NB4 (cell line): ENCODE data around the gene MRPL10.

ENCODE experiments used
- CTCF ChIP-seq: IDR thresholded peaks from one replicate; pipeline ENCODE4 v1.5.1; 2012; ENCODE audit warnings: low read depth, low read length
- MYC ChIP-seq: IDR thresholded peaks from 2 replicates; pipeline ENCODE4 v1.6.1; 2011; ENCODE audit warnings: low read depth, low read length
- POLR2A ChIP-seq: IDR thresholded peaks from 2 replicates; pipeline ENCODE4 v1.6.1; 2011; ENCODE audit warnings: mild to moderate bottlenecking; ENCODE audit not compliant: insufficient read length; ENCODE audit errors: extremely low read depth

DNA sequence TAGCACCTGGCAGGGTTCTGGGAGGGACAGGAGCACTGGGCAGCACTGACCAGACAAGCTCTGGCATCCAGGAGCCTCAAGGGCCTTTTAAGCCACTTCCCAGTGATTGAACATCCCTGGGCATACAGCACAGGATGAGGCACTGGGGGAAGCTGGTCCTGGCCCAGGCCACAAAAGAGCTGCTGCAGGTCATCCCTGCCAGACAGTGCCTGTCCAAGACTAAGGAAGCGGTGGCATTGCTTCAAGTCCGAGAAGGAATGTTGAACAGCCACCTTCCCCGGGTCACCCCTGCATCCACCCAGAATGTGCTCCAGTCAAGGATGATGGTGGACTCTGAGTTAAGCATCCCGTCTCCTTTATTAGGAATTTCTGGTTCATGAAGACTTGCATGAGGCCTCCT lies 8.6 kb downstream of the MRPL10 start:
- no peak for TF ChIP-seq CTCF
- TF ChIP-seq MYC: no peak
- no peak for TF ChIP-seq POLR2A
